Breast epithelium (tissue), 4 donors: ENCODE results near the gene GNG12. TPM values are rescaled to one million over a fixed set of nuclear protein-coding genes. Genes with fewer than 3 reads are reported as not detected.

Experiments used
- DNase-seq, 2 donors: peaks; one replicate each; pipeline ENCODE4 v3.0.0-alpha.2; 2019; ENCODE audit warnings: low spot score in 2 of 2
- H3K27ac ChIP-seq, 2 donors: fragments of 200-600 bp; sonication (generic) in 1 of 2; one replicate each; pipeline ENCODE4 v1.5.1; 2016 to 2019; ENCODE audit warnings: mild to moderate bottlenecking in 1 of 2
- H3K27me3 ChIP-seq, 2 donors: fragments of 200-600 bp; sonication (generic) in 1 of 2; one replicate each; pipeline versions ENCODE4 v1.5.1 to v1.6.0; 2017 to 2019; ENCODE audit warnings: control low read depth in 1 of 2, mild to moderate bottlenecking in 1 of 2
- H3K36me3 ChIP-seq: fragments of 200-600 bp; one replicate; pipeline ENCODE4 v1.5.1; 2019
- H3K4me1 ChIP-seq, 2 donors: fragments of 200-600 bp; sonication (generic); one replicate each; pipeline ENCODE4 v1.5.1; 2016 to 2019; ENCODE audit warnings: control low read depth in 1 of 2
- H3K4me3 ChIP-seq, 3 donors: fragments of 200-600 bp; sonication (generic); 1 replicate in 2 of 3; 2 replicates in 1 of 3; pipeline ENCODE4 v1.5.1; 2016 to 2019; ENCODE audit warnings: mild to moderate bottlenecking in 3 of 3, moderate library complexity in 2 of 3
- H3K9me3 ChIP-seq, 2 donors: fragments of 200-600 bp; sonication (generic) in 1 of 2; one replicate each; pipeline ENCODE4 v1.5.1; 2016 to 2019; ENCODE audit warnings: control low read depth in 1 of 2
- POLR2A ChIP-seq: fragments of 450-650 bp; IDR thresholded peaks from one replicate; pipeline ENCODE4 v1.6.1; 2016; ENCODE audit warnings: antibody characterized with exemption, mild to moderate bottlenecking, moderate library complexity
- POLR2AphosphoS5 ChIP-seq, 3 donors: sonication (generic); formaldehyde crosslinking; IDR thresholded peaks; one replicate each; pipeline ENCODE4 v1.6.1; 2017; ENCODE audit warnings: antibody characterized with exemption in 3 of 3
- intact Hi-C: fragments of 100-400 bp; cut with DNase I; formaldehyde crosslinking; loops from one replicate; pipeline ENCODE4 v1.15.1; 2023; ENCODE audit warnings: low total_unique reads
- total RNA-seq, 3 donors: library from RNA; depleted of rRNA; stranded (reverse); fragments of >200 nt; gene quantifications; one replicate each; pipeline ENCODE4 v1.1.0, GENCODE V29; 2016
- TF ChIP-seq, protein P1 (sequence below), 3 donors: fragments of 450-650 bp; IDR thresholded peaks; one replicate each; pipeline ENCODE4 v1.5.1; 2016 to 2017; ENCODE audit warnings: antibody characterized with exemption in 3 of 3, mild to moderate bottlenecking in 3 of 3, moderate library complexity in 3 of 3

Gene GNG12
- total RNA-seq, 3 donors from 2014 or later: 82.1 to 100 (median 87.5) TPM

DNA sequence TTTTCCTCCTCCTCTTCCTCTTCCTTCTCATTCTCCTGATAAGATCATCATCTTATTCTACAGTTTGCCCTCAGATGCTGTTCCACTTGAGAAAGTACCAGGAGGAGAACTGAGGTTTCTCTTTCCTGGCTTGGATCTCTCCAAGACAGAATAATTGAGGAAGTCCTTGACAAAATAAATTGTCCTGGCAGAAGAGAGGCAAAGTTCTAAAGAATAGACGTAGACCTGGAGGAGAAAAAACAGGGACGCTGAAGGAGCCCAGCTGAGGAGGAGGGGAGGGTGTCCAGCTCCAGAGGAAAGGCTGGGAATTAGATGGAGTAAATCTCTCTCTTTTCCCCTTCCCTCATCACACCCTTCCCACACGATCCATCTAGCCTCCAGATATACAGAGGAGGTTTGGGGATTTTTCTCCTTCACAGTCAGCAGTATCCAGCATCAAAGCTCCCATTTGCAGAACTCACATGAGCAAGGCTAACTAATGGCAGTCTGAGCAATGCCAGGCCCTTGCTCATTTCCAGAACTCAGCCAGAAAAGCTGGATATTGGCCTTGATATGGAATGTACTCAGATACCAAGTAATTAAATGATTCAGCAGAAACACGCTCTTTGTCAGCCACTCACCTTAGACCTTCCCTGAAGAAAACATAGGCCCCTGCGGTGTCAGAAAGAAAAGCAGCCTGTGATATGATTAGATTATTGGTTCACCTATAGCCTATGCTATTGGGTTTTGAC is 5.1 kb upstream of the GNG12 start:
- peak overlapping the region in 1 of 2 donors; percentile 18 for H3K27ac ChIP-seq
- no peak for DNase-seq
- no peak overlapping the region for H3K4me3 ChIP-seq
- no peak for TF ChIP-seq POLR2A
- no peak for TF ChIP-seq POLR2AphosphoS5 (IDR thresholded peaks at IDR 0.05)
- TF ChIP-seq, protein P1, sequence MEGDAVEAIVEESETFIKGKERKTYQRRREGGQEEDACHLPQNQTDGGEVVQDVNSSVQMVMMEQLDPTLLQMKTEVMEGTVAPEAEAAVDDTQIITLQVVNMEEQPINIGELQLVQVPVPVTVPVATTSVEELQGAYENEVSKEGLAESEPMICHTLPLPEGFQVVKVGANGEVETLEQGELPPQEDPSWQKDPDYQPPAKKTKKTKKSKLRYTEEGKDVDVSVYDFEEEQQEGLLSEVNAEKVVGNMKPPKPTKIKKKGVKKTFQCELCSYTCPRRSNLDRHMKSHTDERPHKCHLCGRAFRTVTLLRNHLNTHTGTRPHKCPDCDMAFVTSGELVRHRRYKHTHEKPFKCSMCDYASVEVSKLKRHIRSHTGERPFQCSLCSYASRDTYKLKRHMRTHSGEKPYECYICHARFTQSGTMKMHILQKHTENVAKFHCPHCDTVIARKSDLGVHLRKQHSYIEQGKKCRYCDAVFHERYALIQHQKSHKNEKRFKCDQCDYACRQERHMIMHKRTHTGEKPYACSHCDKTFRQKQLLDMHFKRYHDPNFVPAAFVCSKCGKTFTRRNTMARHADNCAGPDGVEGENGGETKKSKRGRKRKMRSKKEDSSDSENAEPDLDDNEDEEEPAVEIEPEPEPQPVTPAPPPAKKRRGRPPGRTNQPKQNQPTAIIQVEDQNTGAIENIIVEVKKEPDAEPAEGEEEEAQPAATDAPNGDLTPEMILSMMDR (IDR thresholded peaks at IDR 0.05): no peak
- no peaks in the 10 kb centered on the region for H3K27me3 ChIP-seq
- no peaks in the 10 kb centered on the region for H3K4me1 ChIP-seq
- no peaks in the 10 kb centered on the region for H3K9me3 ChIP-seq
- intact Hi-C loops: no loop called here
- H3K36me3 ChIP-seq: no peaks in the 10 kb centered on the region

GRCh38 chr1:67836769-67837168 is 3.5 kb upstream of the GNG12 start:
- Histone ChIP-seq H3K36me3 (no peaks in the 10 kb centered on the region), H3K27ac (no peak overlapping the region), H3K4me1 (no peaks in the 10 kb centered on the region), H3K9me3 (no peaks in the 10 kb centered on the region), H3K27me3 (no peaks in the 10 kb centered on the region), H3K4me3 (no peak overlapping the region)
- TF ChIP-seq POLR2AphosphoS5 (IDR thresholded peaks at IDR 0.05) (no peak), POLR2A (no peak)
- TF ChIP-seq, protein P1 (IDR thresholded peaks at IDR 0.05): no peak
- no peak for DNase-seq
- intact Hi-C loops: no loop called here

- Histone ChIP-seq H3K27ac (no peak overlapping the region), H3K27me3 (no peaks in the 10 kb centered on the region), H3K36me3 (no peaks in the 10 kb centered on the region), H3K4me3 (no peak overlapping the region), H3K4me1 (no peaks in the 10 kb centered on the region), H3K9me3 (no peaks in the 10 kb centered on the region)
- intact Hi-C loops: no loop called here
- DNase-seq: no peak
- TF ChIP-seq POLR2AphosphoS5 (IDR thresholded peaks at IDR 0.05) (no peak), POLR2A (no peak)
- TF ChIP-seq, protein P1 (IDR thresholded peaks at IDR 0.05): no peak
Measured at GRCh38 chr1:67835663-67836452, 2.6 kb upstream of the GNG12 start.

DNA sequence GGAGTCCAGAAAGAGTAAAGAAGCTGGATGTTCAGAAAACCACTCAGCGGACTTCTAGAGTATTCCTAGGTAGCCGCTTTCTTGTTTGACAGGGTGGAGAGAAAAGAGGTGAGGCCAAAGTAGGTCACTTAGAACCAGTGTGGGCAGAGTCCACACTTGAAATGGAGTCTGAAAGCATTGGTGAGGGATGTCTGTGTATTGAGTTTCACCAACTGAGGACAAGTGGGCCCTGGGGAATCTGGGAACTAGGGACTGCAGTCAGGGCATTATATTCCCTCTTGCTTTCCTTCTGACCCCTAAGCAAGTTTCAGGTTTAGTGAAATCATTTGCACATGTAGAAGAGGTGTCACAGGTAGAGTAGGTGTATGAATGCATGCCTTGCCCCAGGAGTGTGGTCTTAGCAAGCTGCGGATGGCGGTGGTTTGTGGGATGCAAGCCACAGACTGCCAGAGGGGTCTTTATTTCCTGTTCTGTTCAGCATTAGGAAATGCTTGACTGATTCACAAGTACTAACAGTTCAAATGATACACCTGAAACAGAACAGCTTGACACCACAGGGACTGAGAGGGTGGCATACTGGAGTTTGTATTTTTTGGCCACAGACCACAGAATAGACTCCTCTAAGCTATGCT is 1.1 kb upstream of the GNG12 start:
- DNase-seq: no peak
- Histone ChIP-seq H3K27ac (peak overlapping the region; percentile 93 to 95), H3K27me3 (no peaks in the 10 kb centered on the region), H3K4me1 (no peaks in the 10 kb centered on the region), H3K36me3 (no peaks in the 10 kb centered on the region), H3K9me3 (no peaks in the 10 kb centered on the region), H3K4me3 (no peak overlapping the region)
- intact Hi-C loops: no loop called here
- TF ChIP-seq POLR2AphosphoS5 (IDR thresholded peaks at IDR 0.05): no peak
- TF ChIP-seq POLR2A: no peak
- TF ChIP-seq, protein P1 (IDR thresholded peaks at IDR 0.05): no peak

DNA sequence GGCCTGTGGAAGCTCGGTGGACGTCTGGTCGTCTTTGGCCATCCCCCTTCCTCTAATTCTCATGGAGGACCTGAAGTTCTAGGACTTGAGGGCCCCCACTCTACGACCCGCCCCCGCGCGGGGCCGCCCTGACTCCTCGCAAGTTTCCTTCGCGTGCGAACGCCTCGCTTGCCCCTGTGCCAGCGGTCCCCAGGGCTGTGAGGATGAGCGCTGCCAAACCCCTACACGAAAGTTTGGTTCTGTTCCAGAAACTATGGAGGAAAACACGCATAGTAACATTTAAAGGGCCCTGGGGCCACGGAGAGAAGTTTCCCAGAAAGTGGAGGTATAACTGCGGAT is 304 bp upstream of the GNG12 start:
- intact Hi-C loops: no loop called here

More for the DNA sequence above, 304 bp upstream of the GNG12 start:
- TF ChIP-seq, protein P1 (IDR thresholded peaks at IDR 0.05): no peak
- TF ChIP-seq POLR2A (no peak), POLR2AphosphoS5 (IDR thresholded peaks at IDR 0.05) (peak in 2 of 3 donors; percentile 9 to 12)
- no peak for DNase-seq
- peak overlapping the region; percentile 93 to 95 for H3K27ac ChIP-seq
- H3K4me3 ChIP-seq: peak overlapping the region; percentile 82 to 87 (median 83)
- H3K9me3 ChIP-seq: no peaks in the 10 kb centered on the region
- H3K27me3 ChIP-seq: no peaks in the 10 kb centered on the region
- no peaks in the 10 kb centered on the region for H3K4me1 ChIP-seq
- no peaks in the 10 kb centered on the region for H3K36me3 ChIP-seq
